GM19193 (cell line): ENCODE results near the gene IL1R1.

Experiments
- POLR2A ChIP-seq: IDR thresholded peaks from 4 replicates; pipeline ENCODE4 v1.6.1; 2011; ENCODE audit not compliant: insufficient read depth, insufficient read length; ENCODE audit errors: extremely low read depth

Gene IL1R1

GRCh38 chr2:102179788-102180686, 37.5 kb downstream of the IL1R1 start:
- TF ChIP-seq POLR2A: no peak

GRCh38 chr2:102180687-102180999, 38.1 kb downstream of the IL1R1 start:
- TF ChIP-seq POLR2A: no peak

GRCh38 chr2:102181376-102181775, 38.8 kb downstream of the IL1R1 start:
- TF ChIP-seq POLR2A: no peak

GRCh38 chr2:102181919-102182635, 39.5 kb downstream of the IL1R1 start:
- no peak for TF ChIP-seq POLR2A

GRCh38 chr2:102184018-102184417, 41.5 kb downstream of the IL1R1 start:
- no peak for TF ChIP-seq POLR2A

GRCh38 chr2:102184568-102184967, 42.0 kb downstream of the IL1R1 start:
- TF ChIP-seq POLR2A: no peak

GRCh38 chr2:102185347-102185746, 42.8 kb downstream of the IL1R1 start:
- no peak for TF ChIP-seq POLR2A

- TF ChIP-seq POLR2A: no peak
Observed at GRCh38 chr2:102186791-102187495, 44.4 kb downstream of the IL1R1 start, which contains the start of gene IL1RL2. TSS of gene IL1RL2 (plus strand) at chr2:102187023. CDS start at chr2:102187868, 845 bp downstream.

- no peak for TF ChIP-seq POLR2A
Observed at GRCh38 chr2:102187496-102188150, 45.1 kb downstream of the IL1R1 start.

GRCh38 chr2:102190430-102191107, 48.0 kb downstream of the IL1R1 start:
- no peak for TF ChIP-seq POLR2A

- no peak for TF ChIP-seq POLR2A
Observed at GRCh38 chr2:102191501-102191900, 49.0 kb downstream of the IL1R1 start.

GRCh38 chr2:102193074-102193473, 50.5 kb downstream of the IL1R1 start:
- no peak for TF ChIP-seq POLR2A

- TF ChIP-seq POLR2A: no peak
Observed at GRCh38 chr2:102194609-102195268, 52.2 kb downstream of the IL1R1 start.
